ENCODE measurements around the gene MELK.

- TF ChIP-seq POLR2A (IDR thresholded peaks at IDR 0.05) = no peak
- TF ChIP-seq CTCF (IDR thresholded peaks at IDR 0.05) = no peak
These were observed 117.9 kb downstream of the MELK start for GRCh38 chr9:36690412-36691168.
